K562 (cell line): ENCODE data around the gene ARHGEF4.

Source experiments
- ATF2 ChIP-seq: sonication (generic); formaldehyde crosslinking; IDR thresholded peaks from 2 replicates; pipeline ENCODE4 v1.8.1; 2022; ENCODE audit warnings: missing genetic modification reagents
- CXXC5 ChIP-seq: fragments of 250-450 bp; sonication (Bioruptor Pico); IDR thresholded peaks from 2 replicates; pipeline ENCODE4 v1.8.0; 2022; ENCODE audit warnings: inconsistent platforms, mild to moderate bottlenecking, moderate library complexity
- GABPA ChIP-seq: fragments of 200-800 bp; sonication (Bioruptor generic); conservative IDR thresholded peaks from 2 replicates; pipeline ENCODE4 v1.6.1; 2016; ENCODE audit warnings: low read depth, missing genetic modification characterization, missing compliant biosample characterization
- KDM1A ChIP-seq, 2 experiments: fragments of 450-650 bp; IDR thresholded peaks; 2 replicates each; pipeline ENCODE4 v1.6.1; 2016; ENCODE audit warnings: mild to moderate bottlenecking in 2 of 2
- MAFK ChIP-seq: IDR thresholded peaks from 2 replicates; pipeline ENCODE4 v1.6.1; 2011; ENCODE audit warnings: low read length, improper control_type of control experiment
- OTX1 ChIP-seq: fragments of 450-650 bp; formaldehyde crosslinking; IDR thresholded peaks from 2 replicates; pipeline ENCODE4 v1.4.0; 2022; ENCODE audit warnings: mild to moderate bottlenecking
- RAD21 ChIP-seq, 2 experiments: fragments of 250-450 bp in 1 of 2; fragments of 450-650 bp in 1 of 2; sonication (Bioruptor Pico) in 1 of 2; formaldehyde crosslinking in 1 of 2; IDR thresholded peaks in 1 of 2; conservative IDR thresholded peaks in 1 of 2; 2 replicates each; pipeline versions ENCODE4 v1.4.0 to v1.8.0; 2020 to 2022; ENCODE audit warnings: mild to moderate bottlenecking in 2 of 2, moderate library complexity in 1 of 2
- ZNF24 ChIP-seq: fragments of 450-650 bp; IDR thresholded peaks from 2 replicates; pipeline ENCODE4 v1.6.1; 2016
- ZNF512 ChIP-seq: IDR thresholded peaks from 2 replicates; pipeline ENCODE4 v1.6.1; 2016; ENCODE audit warnings: missing genetic modification characterization, missing compliant biosample characterization

DNA sequence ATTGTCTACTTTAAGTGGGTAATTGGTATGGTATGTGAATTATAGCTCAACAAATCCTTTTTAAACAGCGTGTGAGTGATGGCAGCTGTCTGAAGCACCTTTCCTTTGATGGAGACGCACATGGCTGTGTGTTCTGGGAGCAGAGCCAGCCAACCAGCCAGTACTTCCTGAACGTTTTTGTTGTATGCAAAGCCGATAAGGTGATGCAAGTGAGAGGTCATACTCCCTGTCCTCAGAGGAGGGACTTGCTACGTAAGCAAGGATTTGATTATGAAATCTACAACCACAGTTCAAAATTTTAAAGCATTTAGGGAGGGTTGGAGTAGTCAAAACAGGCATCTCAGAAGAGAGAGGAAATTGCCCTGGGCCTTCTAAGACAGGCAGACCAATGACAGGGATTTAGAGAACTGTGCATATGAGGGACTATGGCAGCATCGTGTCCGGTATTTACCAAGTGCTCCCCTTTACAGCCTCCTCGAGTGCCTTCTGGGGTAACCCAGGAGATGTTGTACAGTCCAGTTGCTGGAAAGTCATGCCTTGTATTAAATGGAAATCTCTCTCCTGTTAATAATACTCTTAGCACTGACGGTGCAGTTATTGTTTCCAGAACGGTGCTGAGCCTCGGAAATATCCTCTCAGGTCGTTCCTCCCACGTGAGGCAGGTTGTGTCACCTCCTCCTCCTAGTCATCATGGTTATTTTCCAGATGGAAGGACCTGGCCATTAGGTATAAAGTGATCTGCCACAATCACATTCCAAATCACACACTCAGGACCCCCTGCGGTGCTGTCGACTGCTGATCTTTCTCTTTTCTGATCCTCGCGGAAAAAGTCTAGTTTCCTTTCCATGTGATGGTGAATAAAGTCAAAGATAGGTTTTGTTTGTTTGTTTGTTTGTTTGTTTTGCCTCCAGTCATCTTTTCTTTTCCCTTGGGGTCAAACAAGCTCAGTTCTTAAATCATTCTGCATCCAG is 28.4 kb downstream of the ARHGEF4 start:
- peak; percentile 54 for TF ChIP-seq GABPA
- no peak for TF ChIP-seq RAD21 (CRISPR knock-in tag; conservative IDR thresholded peaks at IDR 0.05 in 1 of 2, IDR thresholded peaks at IDR 0.05 in 1 of 2)
- TF ChIP-seq KDM1A (IDR thresholded peaks at IDR 0.05) = no peak
- TF ChIP-seq ZNF512 (tag) = no peak
- no peak for TF ChIP-seq OTX1 (CRISPR knock-in tag)
- no peak for TF ChIP-seq MAFK
- no peak for TF ChIP-seq ZNF24
- peak; percentile 37 for TF ChIP-seq CXXC5 (CRISPR knock-in tag)
- no peak for TF ChIP-seq ATF2 (CRISPR knock-in tag)
